ENCODE data around the gene NSUN4.
"Not testable (repeated sequence)": the region's sequence is repeated elsewhere in the genome, so short reads cannot be mapped to it uniquely, and the experiment has no call there.

Gene NSUN4

DNA sequence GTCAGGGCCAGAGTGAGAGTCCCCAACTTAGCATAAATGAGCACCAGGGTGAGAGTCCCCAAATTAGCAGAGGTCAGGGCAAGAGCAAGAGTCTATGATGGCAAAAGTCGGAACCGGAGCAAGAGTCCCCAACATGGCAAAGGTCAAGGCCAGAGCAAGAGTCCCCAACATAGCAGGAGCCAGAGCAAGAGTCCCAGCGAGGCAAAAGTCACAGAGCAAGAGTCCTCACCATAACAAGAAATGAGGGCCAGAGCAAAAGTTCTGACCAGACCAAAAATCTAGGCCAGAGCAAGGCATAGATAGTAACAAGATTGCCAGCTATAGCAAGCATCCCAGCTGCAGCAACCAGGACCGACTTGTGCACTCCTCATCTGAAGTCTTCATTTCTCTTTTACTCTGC lies 3.1 kb downstream of the NSUN4 start:
- Histone ChIP-seq H3K4me3 (IDR thresholded peaks at IDR 0.05; ENCODE audit: insufficient read depth, low read depth, low read length) (no peak overlapping the region), H3K9ac (no peak overlapping the region), H3K27me3 (ENCODE audit: insufficient read depth, low read depth) (no peaks in the 10 kb centered on the region), H2AFZ (ENCODE audit: low read depth) (no peak overlapping the region), H3K4me2 (no peak overlapping the region), H3K36me3 (ENCODE audit: insufficient read depth) (no peaks in the 10 kb centered on the region), H4K20me1 (ENCODE audit: insufficient read depth) (no peaks in the 10 kb centered on the region), H3K4me1 (ENCODE audit: low read depth, poor library complexity, severe bottlenecking) (peaks cover 26% of the 10 kb centered on the region), H3K27ac (no peak overlapping the region), H3K79me2 (ENCODE audit: insufficient read depth, low read depth) (no peaks in the 10 kb centered on the region)
- TF ChIP-seq CTCF (conservative IDR thresholded peaks at IDR 0.05; ENCODE audit: low read depth, low read length), result no peak

- H4K20me1 ChIP-seq (ENCODE audit: insufficient read depth), result no peaks in the 10 kb centered on the region
- H3K79me2 ChIP-seq (ENCODE audit: insufficient read depth, low read depth), result no peaks in the 10 kb centered on the region
- H3K4me2 ChIP-seq, result no peak overlapping the region
- TF ChIP-seq CTCF (conservative IDR thresholded peaks at IDR 0.05; ENCODE audit: low read depth, low read length), result no peak
- no peaks in the 10 kb centered on the region for H3K36me3 ChIP-seq (ENCODE audit: insufficient read depth)
- no peaks in the 10 kb centered on the region for H3K27me3 ChIP-seq (ENCODE audit: insufficient read depth, low read depth)
- peaks cover 20% of the 10 kb centered on the region for H3K4me1 ChIP-seq (ENCODE audit: low read depth, poor library complexity, severe bottlenecking)
- no peak overlapping the region for H3K9ac ChIP-seq
- H2AFZ ChIP-seq (ENCODE audit: low read depth), result no peak overlapping the region
- H3K4me3 ChIP-seq (IDR thresholded peaks at IDR 0.05; ENCODE audit: insufficient read depth, low read depth, low read length), result no peak overlapping the region
- no peak overlapping the region for H3K27ac ChIP-seq
Observed at GRCh38 chr1:46344481-46344880, 3.9 kb downstream of the NSUN4 start.

DNA sequence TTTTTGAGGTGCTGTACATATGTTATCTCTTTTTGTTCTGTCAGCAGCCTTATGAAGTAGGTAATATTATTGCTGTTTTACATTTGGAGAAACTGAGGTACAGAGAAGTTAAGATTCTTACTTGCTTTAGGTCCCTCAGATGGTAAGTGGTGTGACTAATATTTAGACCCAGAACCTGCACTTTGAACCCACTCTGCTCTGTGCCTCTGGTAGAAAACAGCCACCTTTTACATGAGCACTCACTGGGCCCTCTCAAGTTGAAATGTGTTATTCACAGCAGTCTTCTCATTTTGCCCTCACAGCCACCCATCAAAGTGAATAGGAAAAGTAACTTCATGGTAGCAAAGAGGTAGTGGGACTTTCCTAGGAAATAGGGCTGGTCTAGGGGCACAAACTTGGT lies 4.7 kb downstream of the NSUN4 start:
- Histone ChIP-seq H3K79me2 (ENCODE audit: insufficient read depth, low read depth) (no peaks in the 10 kb centered on the region), H3K4me3 (IDR thresholded peaks at IDR 0.05; ENCODE audit: insufficient read depth, low read depth, low read length) (no peak overlapping the region), H4K20me1 (ENCODE audit: insufficient read depth) (no peaks in the 10 kb centered on the region), H3K27me3 (ENCODE audit: insufficient read depth, low read depth) (no peaks in the 10 kb centered on the region), H3K4me1 (ENCODE audit: low read depth, poor library complexity, severe bottlenecking) (peaks cover 20% of the 10 kb centered on the region), H3K36me3 (ENCODE audit: insufficient read depth) (no peaks in the 10 kb centered on the region), H3K4me2 (no peak overlapping the region), H3K9ac (no peak overlapping the region), H2AFZ (ENCODE audit: low read depth) (no peak overlapping the region), H3K27ac (no peak overlapping the region)
- no peak for TF ChIP-seq CTCF (conservative IDR thresholded peaks at IDR 0.05; ENCODE audit: low read depth, low read length)

GRCh38 chr1:46352363-46352762 lies 11.8 kb downstream of the NSUN4 start:
- TF ChIP-seq CTCF (conservative IDR thresholded peaks at IDR 0.05; ENCODE audit: low read depth, low read length), result no peak
- no peak overlapping the region for H3K9ac ChIP-seq

GRCh38 chr1:46355920-46356319 lies 15.3 kb downstream of the NSUN4 start:
- not testable (repeated sequence) for H3K4me1 ChIP-seq (ENCODE audit: low read depth, poor library complexity, severe bottlenecking); H3K79me2 ChIP-seq (ENCODE audit: insufficient read depth, low read depth); H2AFZ ChIP-seq (ENCODE audit: low read depth); H3K4me3 ChIP-seq (IDR thresholded peaks at IDR 0.05; ENCODE audit: insufficient read depth, low read depth, low read length); H3K4me2 ChIP-seq; H3K36me3 ChIP-seq (ENCODE audit: insufficient read depth); H3K9ac ChIP-seq; H3K27me3 ChIP-seq (ENCODE audit: insufficient read depth, low read depth); H4K20me1 ChIP-seq (ENCODE audit: insufficient read depth); H3K27ac ChIP-seq

More at GRCh38 chr1:46352363-46352762, 11.8 kb downstream of the NSUN4 start:
- no peaks in the 10 kb centered on the region for H3K27me3 ChIP-seq (ENCODE audit: insufficient read depth, low read depth)
- no peaks in the 10 kb centered on the region for H4K20me1 ChIP-seq (ENCODE audit: insufficient read depth)
- no peak overlapping the region for H2AFZ ChIP-seq (ENCODE audit: low read depth)
- H3K27ac ChIP-seq, result no peak overlapping the region
- no peaks in the 10 kb centered on the region for H3K79me2 ChIP-seq (ENCODE audit: insufficient read depth, low read depth)
- no peaks in the 10 kb centered on the region for H3K36me3 ChIP-seq (ENCODE audit: insufficient read depth)
- no peak overlapping the region for H3K4me3 ChIP-seq (IDR thresholded peaks at IDR 0.05; ENCODE audit: insufficient read depth, low read depth, low read length)
- peaks cover 7% of the 10 kb centered on the region for H3K4me1 ChIP-seq (ENCODE audit: low read depth, poor library complexity, severe bottlenecking)
- no peak overlapping the region for H3K4me2 ChIP-seq
